Activated CD4-positive, alpha-beta T cell treated with anti-CD3 and anti-CD28 coated beads, Interleukin-2, amount 10 ng/mL, durations not matched to agents 24 days and 14 days (primary cell): ENCODE results near the gene ADAM30. TPM values are rescaled to one million over a fixed set of nuclear protein-coding genes. Genes with fewer than 3 reads are reported as not detected.
"Not testable (repeated sequence)": the region's sequence is repeated elsewhere in the genome, so short reads cannot be mapped to it uniquely, and the experiment has no call there.

ENCODE experiments used
- DNase-seq: peaks from one replicate; pipeline ENCODE4 v3.0.0; 2022
- H3K27ac Mint-ChIP-seq: one replicate; pipeline ENCODE4 v1.8.0; 2022; ENCODE audit warnings: mild to moderate bottlenecking, mixed read lengths
- H3K27me3 Mint-ChIP-seq: one replicate; pipeline ENCODE4 v1.8.0; 2022; ENCODE audit warnings: mixed read lengths
- H3K36me3 Mint-ChIP-seq: one replicate; pipeline ENCODE4 v1.8.0; 2022; ENCODE audit warnings: low read depth, mild to moderate bottlenecking, mixed read lengths
- H3K4me1 Mint-ChIP-seq: one replicate; pipeline ENCODE4 v1.8.0; 2021; ENCODE audit warnings: mixed read lengths
- H3K4me3 Mint-ChIP-seq: one replicate; pipeline ENCODE4 v1.8.0; 2022; ENCODE audit warnings: mild to moderate bottlenecking, moderate library complexity, mixed read lengths
- H3K9me3 Mint-ChIP-seq: one replicate; pipeline ENCODE4 v1.8.0; 2021; ENCODE audit warnings: mixed read lengths
- intact Hi-C: fragments of 100-400 bp; cut with micrococcal nuclease; formaldehyde crosslinking; loops from one replicate; pipeline ENCODE4 v1.15.1; 2023
- total RNA-seq: library from RNA; stranded (reverse); gene quantifications from 2 replicates; pipeline ENCODE4 v1.2.3, GENCODE V29; 2022

The ADAM30 gene
- total RNA-seq, 1 donor from 2014 or later = not detected

GRCh38 chr1:119858126-119858525 is 38.2 kb downstream of the ADAM30 start:
- peak; percentile 34 for DNase-seq
- intact Hi-C loops = no loop called here
- peaks cover 20% of the 10 kb centered on the region for H3K4me1 Mint-ChIP-seq
- H3K36me3 Mint-ChIP-seq = no peaks in the 10 kb centered on the region
- H3K27me3 Mint-ChIP-seq = peaks cover 9% of the 10 kb centered on the region
- H3K9me3 Mint-ChIP-seq = no peaks in the 10 kb centered on the region
- no peak overlapping the region for H3K4me3 Mint-ChIP-seq
- no peak overlapping the region for H3K27ac Mint-ChIP-seq

GRCh38 chr1:119853155-119853554 is 43.2 kb downstream of the ADAM30 start:
- DNase-seq = peak; percentile 47
- intact Hi-C loops = no loop called here
- H3K27ac Mint-ChIP-seq = no peak overlapping the region
- H3K4me1 Mint-ChIP-seq = no peaks in the 10 kb centered on the region
- H3K36me3 Mint-ChIP-seq = no peaks in the 10 kb centered on the region
- no peaks in the 10 kb centered on the region for H3K9me3 Mint-ChIP-seq
- H3K27me3 Mint-ChIP-seq = peaks cover 6% of the 10 kb centered on the region
- no peak overlapping the region for H3K4me3 Mint-ChIP-seq

GRCh38 chr1:119844206-119844605 is 52.1 kb downstream of the ADAM30 start:
- H3K27ac Mint-ChIP-seq, H3K36me3 Mint-ChIP-seq, H3K4me3 Mint-ChIP-seq, H3K4me1 Mint-ChIP-seq, H3K9me3 Mint-ChIP-seq, intact Hi-C loops: not testable (repeated sequence)
- peaks cover 33% of the 10 kb centered on the region for H3K27me3 Mint-ChIP-seq
- peak; percentile 55 for DNase-seq

Other genes starting within 250 kb of the ADAM30 start
- 4.5 and 4.8 TPM in 2 replicates for gene ZNF697, start 248.2 kb downstream of the ADAM30 start, total RNA-seq
- 48.6 and 51.5 TPM in 2 replicates for gene PHGDH, start 184.6 kb downstream of the ADAM30 start, total RNA-seq
- gene HMGCS2, start 127.6 kb downstream of the ADAM30 start, total RNA-seq = not detected in 2 replicates
- 0.19 and 0.40 TPM in 2 replicates for gene REG4, start 85.1 kb downstream of the ADAM30 start, total RNA-seq
- 96.5 and 98.0 TPM in 2 replicates for gene NOTCH2, start 173.1 kb upstream of the ADAM30 start, total RNA-seq